Measurements from ENCODE around the gene SNX5. TPM values are rescaled to one million over a fixed set of nuclear protein-coding genes. Genes with fewer than 3 reads are reported as not detected.

The SNX5 gene
- polyA plus RNA-seq, 1 donor (not counting 4 experiments of a cell fraction or from before 2014, with no cell fraction given) = 187 TPM

- dilution Hi-C loops (cut with MboI; ENCODE audit: extremely low pct_ligation_motif_present, low sequenced_read_pairs) = no loop called here
- no peaks in the 10 kb centered on the region for H3K9me1 ChIP-seq (ENCODE audit: control insufficient read depth, extremely low read depth, insufficient read depth, low read length)
- TF ChIP-seq CTCF (optimal IDR thresholded peaks at IDR 0.05 in 1 of 3, IDR thresholded peaks at IDR 0.05 in 1 of 3, conservative IDR thresholded peaks at IDR 0.05 in 1 of 3; ENCODE audit: extremely low read depth in 1 of 3, insufficient read depth in 2 of 3, low read length in 3 of 3) = no peak
- no peak for TF ChIP-seq EZH2 (IDR thresholded peaks at IDR 0.05; ENCODE audit: low read length)
These were observed 39.8 kb downstream of the SNX5 start for GRCh38 chr20:17928633-17929311.

GRCh38 chr20:17928211-17928611 lies 40.4 kb downstream of the SNX5 start:
- no peak for TF ChIP-seq EZH2 (IDR thresholded peaks at IDR 0.05; ENCODE audit: low read length)
- TF ChIP-seq CTCF (optimal IDR thresholded peaks at IDR 0.05 in 1 of 3, IDR thresholded peaks at IDR 0.05 in 1 of 3, conservative IDR thresholded peaks at IDR 0.05 in 1 of 3; ENCODE audit: extremely low read depth in 1 of 3, insufficient read depth in 2 of 3, low read length in 3 of 3) = no peak
- no peaks in the 10 kb centered on the region for H3K9me1 ChIP-seq (ENCODE audit: control insufficient read depth, extremely low read depth, insufficient read depth, low read length)
- no peaks in the 10 kb centered on the region for H3K9me3 ChIP-seq (ENCODE audit: control insufficient read depth, low read depth, low read length)
- H3K4me1 ChIP-seq (ENCODE audit: control insufficient read depth, extremely low read depth, insufficient read depth, low read length) = peaks cover 2% of the 10 kb centered on the region
- dilution Hi-C loops (cut with MboI; ENCODE audit: extremely low pct_ligation_motif_present, low sequenced_read_pairs) = no loop called here
- DNase-seq (ENCODE audit: low read depth, low spot score) (no peak), FAIRE-seq (no peak)
- H4K20me1 ChIP-seq (ENCODE audit: control insufficient read depth, extremely low read depth, insufficient read depth, low read length) = no peaks in the 10 kb centered on the region
- H3K27me3 ChIP-seq (ENCODE audit: control insufficient read depth, extremely low read depth, insufficient read depth, low read length) = peaks cover 12% of the 10 kb centered on the region
- H3K9ac ChIP-seq (ENCODE audit: control insufficient read depth, extremely low read depth, insufficient read depth, low read length) = no peak overlapping the region
- no peak overlapping the region for H3K4me2 ChIP-seq (ENCODE audit: control insufficient read depth, extremely low read depth, insufficient read depth, low read depth, low read length)
- no peaks in the 10 kb centered on the region for H3K79me2 ChIP-seq (ENCODE audit: control insufficient read depth, insufficient read depth, low read length)
- H3K27ac ChIP-seq (ENCODE audit: control insufficient read depth, insufficient read depth, low read length) = no peak overlapping the region
- no peak overlapping the region for H2AFZ ChIP-seq (ENCODE audit: control insufficient read depth, low read length)
- H3K4me3 ChIP-seq (ENCODE audit: control insufficient read depth in 2 of 3, extremely low read depth in 1 of 3, insufficient read depth in 2 of 3, low read depth in 1 of 3, low read length in 3 of 3) = no peak overlapping the region
- H3K36me3 ChIP-seq (ENCODE audit: control insufficient read depth in 2 of 2, extremely low read depth in 1 of 2, insufficient read depth in 2 of 2, low read length in 2 of 2) = no peaks in the 10 kb centered on the region

More at GRCh38 chr20:17928633-17929311, 39.8 kb downstream of the SNX5 start:
- no peaks in the 10 kb centered on the region for H4K20me1 ChIP-seq (ENCODE audit: control insufficient read depth, extremely low read depth, insufficient read depth, low read length)
- H3K27ac ChIP-seq (ENCODE audit: control insufficient read depth, insufficient read depth, low read length) = no peak overlapping the region
- H3K4me1 ChIP-seq (ENCODE audit: control insufficient read depth, extremely low read depth, insufficient read depth, low read length) = peaks cover 2% of the 10 kb centered on the region
- no peak overlapping the region for H3K9ac ChIP-seq (ENCODE audit: control insufficient read depth, extremely low read depth, insufficient read depth, low read length)
- H3K79me2 ChIP-seq (ENCODE audit: control insufficient read depth, insufficient read depth, low read length) = no peaks in the 10 kb centered on the region
- FAIRE-seq (no peak), DNase-seq (ENCODE audit: low read depth, low spot score) (no peak)
- no peak overlapping the region for H3K4me3 ChIP-seq (ENCODE audit: control insufficient read depth in 2 of 3, extremely low read depth in 1 of 3, insufficient read depth in 2 of 3, low read depth in 1 of 3, low read length in 3 of 3)
- no peak overlapping the region for H3K4me2 ChIP-seq (ENCODE audit: control insufficient read depth, extremely low read depth, insufficient read depth, low read depth, low read length)
- H3K36me3 ChIP-seq (ENCODE audit: control insufficient read depth in 2 of 2, extremely low read depth in 1 of 2, insufficient read depth in 2 of 2, low read length in 2 of 2) = no peaks in the 10 kb centered on the region
- no peaks in the 10 kb centered on the region for H3K9me3 ChIP-seq (ENCODE audit: control insufficient read depth, low read depth, low read length)
- peaks cover 12% of the 10 kb centered on the region for H3K27me3 ChIP-seq (ENCODE audit: control insufficient read depth, extremely low read depth, insufficient read depth, low read length)
- no peak overlapping the region for H2AFZ ChIP-seq (ENCODE audit: control insufficient read depth, low read length)

Measured in keratinocyte (primary cell).